Stomach (tissue), 9 donors: Measurements from ENCODE around the gene LRRC4C. TPM values are rescaled to one million over a fixed set of nuclear protein-coding genes. Genes with fewer than 3 reads are reported as not detected.

Experiments used
- DNase-seq, 2 donors: peaks; one replicate each; pipeline versions ENCODE4 v3.0.0 to v3.0.0-alpha.2; 2013 to 2019
- H3K27ac ChIP-seq, 5 donors: fragments of 200-600 bp in 4 of 5; sonication (generic) in 4 of 5; one replicate each; pipeline ENCODE4 v1.5.1; 2013 to 2019; ENCODE audit warnings: mild to moderate bottlenecking in 1 of 5, moderate library complexity in 1 of 5
- H3K27me3 ChIP-seq, 3 donors: fragments of 200-600 bp; sonication (generic); one replicate each; pipeline ENCODE4 v1.5.1; 2017 to 2019; ENCODE audit warnings: mixed run types in 1 of 3
- H3K36me3 ChIP-seq, 4 donors: fragments of 200-600 bp; sonication (generic); 1 replicate in 3 of 4; 2 replicates in 1 of 4; pipeline ENCODE4 v1.5.1; 2016 to 2019
- H3K4me1 ChIP-seq, 4 donors: fragments of 200-600 bp; sonication (generic); one replicate each; pipeline ENCODE4 v1.5.1; 2016 to 2019
- H3K4me3 ChIP-seq, 4 donors: fragments of 200-600 bp; sonication (generic) in 3 of 4; one replicate each; pipeline ENCODE4 v1.5.1; 2016 to 2019; ENCODE audit warnings: mild to moderate bottlenecking in 1 of 4
- H3K9me3 ChIP-seq, 4 donors: fragments of 200-600 bp; sonication (generic); one replicate each; pipeline ENCODE4 v1.5.1; 2016 to 2019
- CTCF ChIP-seq, 7 experiments: fragments of 450-650 bp in 4 of 7; fragments of 200-600 bp in 3 of 7; sonication (generic) in 3 of 7; IDR thresholded peaks; one replicate each; pipeline ENCODE4 v1.5.1; 2016 to 2019; ENCODE audit warnings: antibody characterized with exemption in 7 of 7, control low read depth in 2 of 7, mild to moderate bottlenecking in 1 of 7
- EP300 ChIP-seq: sonication (generic); formaldehyde crosslinking; IDR thresholded peaks from one replicate; pipeline ENCODE4 v1.6.1; 2017; ENCODE audit warnings: antibody characterized with exemption
- POLR2A ChIP-seq, 4 donors: fragments of 450-650 bp; IDR thresholded peaks; one replicate each; pipeline ENCODE4 v1.6.1; 2016; ENCODE audit warnings: antibody characterized with exemption in 4 of 4, control low read depth in 2 of 4, mild to moderate bottlenecking in 1 of 4, moderate library complexity in 1 of 4
- POLR2AphosphoS5 ChIP-seq, 3 donors: sonication (generic); formaldehyde crosslinking; IDR thresholded peaks; one replicate each; pipeline ENCODE4 v1.6.1; 2016; ENCODE audit warnings: antibody characterized with exemption in 3 of 3
- WGBS, 5 donors: extraction: QIAGEN DNeasy Blood & Tissue Kit in 3 of 5; methylation state at CpG; one replicate each; pipeline versions ENCODE4 v1.1.5 to v1.1.7; 2013 to 2018; 5-methylcytosine and 5-hydroxymethylcytosine counted together
- intact Hi-C: fragments of 100-400 bp; cut with DNase I; formaldehyde crosslinking; loops from one replicate; pipeline ENCODE4 v1.15.1; 2023; ENCODE audit warnings: low total_unique reads
- polyA plus RNA-seq, 3 donors: library from polyadenylated mRNA; stranded (reverse); fragments of 200-250 nt; gene quantifications; one replicate each; pipeline ENCODE4 v1.2.3, GENCODE V29; 2013
- total RNA-seq, 5 donors: library from RNA; depleted of rRNA; stranded (reverse); fragments of >200 nt; gene quantifications; one replicate each; pipeline versions ENCODE4 v1.1.0 to v1.2.3, GENCODE V29; 2014 to 2016
- donor health status: healthy with polysubstance abuse.
- donor health status: Bipolar disorder and iron deficiency.
- donor health status: healthy.

LRRC4C gene
- total and polyA plus RNA-seq, 8 donors, result 0.31 to 3.3 (median 0.45) TPM; not detected in 4

- Histone ChIP-seq H3K4me1 (no peaks in the 10 kb centered on the region), H3K27me3 (no peaks in the 10 kb centered on the region), H3K36me3 (no peaks in the 10 kb centered on the region), H3K4me3 (no peak overlapping the region), H3K27ac (no peak overlapping the region), H3K9me3 (peaks cover 0 to 14% (median 8%) of the 10 kb centered on the region in 4 donors)
- 40 to 45% (median 42%) methylated on average over 4 of the region's 4 CpGs for WGBS, 5 donors
- intact Hi-C loops, result no loop called here
- TF ChIP-seq EP300 (no peak), POLR2A (IDR thresholded peaks at IDR 0.05) (no peak), CTCF (IDR thresholded peaks at IDR 0.05) (no peak), POLR2AphosphoS5 (IDR thresholded peaks at IDR 0.05) (no peak)
- peak in 1 of 2 donors; percentile 2 for DNase-seq
Measured at GRCh38 chr11:41189701-41190436, 269.6 kb downstream of the LRRC4C start.

GRCh38 chr11:41177791-41178190 lies 281.7 kb downstream of the LRRC4C start:
- Histone ChIP-seq H3K27ac (no peak overlapping the region), H3K9me3 (peaks cover 0 to 6% (median 2%) of the 10 kb centered on the region in 4 donors), H3K36me3 (no peaks in the 10 kb centered on the region), H3K27me3 (no peaks in the 10 kb centered on the region), H3K4me1 (no peaks in the 10 kb centered on the region), H3K4me3 (no peak overlapping the region)
- WGBS, 5 donors, result 61 to 86% (median 83%) methylated on average over 4 of the region's 4 CpGs
- DNase-seq, result no peak
- intact Hi-C loops, result no loop called here
- no peak for TF ChIP-seq POLR2A (IDR thresholded peaks at IDR 0.05)

GRCh38 chr11:41175304-41175972 lies 284.0 kb downstream of the LRRC4C start:
- Histone ChIP-seq H3K4me3 (no peak overlapping the region), H3K9me3 (peaks cover 0 to 5% (median 2%) of the 10 kb centered on the region in 4 donors), H3K27me3 (no peaks in the 10 kb centered on the region), H3K4me1 (no peaks in the 10 kb centered on the region), H3K27ac (no peak overlapping the region), H3K36me3 (no peaks in the 10 kb centered on the region)
- TF ChIP-seq POLR2A (IDR thresholded peaks at IDR 0.05) (no peak), EP300 (no peak), CTCF (IDR thresholded peaks at IDR 0.05) (no peak), POLR2AphosphoS5 (IDR thresholded peaks at IDR 0.05) (no peak)
- WGBS, 5 donors, result 37 to 57% (median 46%) methylated on average over 1 of the region's 1 CpG
- intact Hi-C loops, result no loop called here
- peak in 1 of 2 donors; percentile 2 for DNase-seq

- TF ChIP-seq EP300 (no peak), CTCF (IDR thresholded peaks at IDR 0.05) (no peak), POLR2A (IDR thresholded peaks at IDR 0.05) (no peak), POLR2AphosphoS5 (IDR thresholded peaks at IDR 0.05) (no peak)
- Histone ChIP-seq H3K4me3 (no peak overlapping the region), H3K27ac (no peak overlapping the region), H3K4me1 (no peaks in the 10 kb centered on the region), H3K27me3 (no peaks in the 10 kb centered on the region), H3K36me3 (no peaks in the 10 kb centered on the region), H3K9me3 (no peaks in the 10 kb centered on the region)
- intact Hi-C loops, result no loop called here
- no peak for DNase-seq
- WGBS, 5 donors, result 53 to 64% (median 54%) methylated on average over 2 of the region's 2 CpGs
Measured at GRCh38 chr11:41146326-41146725, 313.1 kb downstream of the LRRC4C start.

GRCh38 chr11:41145420-41145819 lies 314.0 kb downstream of the LRRC4C start:
- H3K4me3 ChIP-seq, result no peak overlapping the region
- no peaks in the 10 kb centered on the region for H3K27me3 ChIP-seq
- H3K9me3 ChIP-seq, result no peaks in the 10 kb centered on the region
- DNase-seq, result no peak
- intact Hi-C loops, result no loop called here
- no peaks in the 10 kb centered on the region for H3K36me3 ChIP-seq
- 69 to 84% (median 83%) methylated on average over 5 of the region's 5 CpGs for WGBS, 5 donors
- H3K27ac ChIP-seq, result no peak overlapping the region
- no peaks in the 10 kb centered on the region for H3K4me1 ChIP-seq
- TF ChIP-seq CTCF (IDR thresholded peaks at IDR 0.05) (no peak), POLR2AphosphoS5 (IDR thresholded peaks at IDR 0.05) (no peak), EP300 (no peak), POLR2A (IDR thresholded peaks at IDR 0.05) (no peak)
